IPS DF 6.9 (cell line): ENCODE measurements around the gene MRPS18A.
"Not testable (repeated sequence)": the region's sequence is repeated elsewhere in the genome, so short reads cannot be mapped to it uniquely, and the experiment has no call there.

Source experiments
- DNase-seq: peaks from one replicate; pipeline ENCODE4 v3.0.0-alpha.2; 2013; ENCODE audit warnings: low read depth, low spot score
- H3K27ac ChIP-seq: one replicate; pipeline ENCODE4 v1.5.1; 2013; ENCODE audit warnings: low read length, control low read depth
- H3K27me3 ChIP-seq: 2 replicates; pipeline ENCODE4 v1.6.1; 2013; ENCODE audit warnings: mild to moderate bottlenecking, low read length; ENCODE audit not compliant: control insufficient read depth, insufficient read depth
- H3K36me3 ChIP-seq: 2 replicates; pipeline ENCODE4 v1.6.1; 2013; ENCODE audit warnings: low read length; ENCODE audit not compliant: control insufficient read depth, insufficient read depth
- H3K4me1 ChIP-seq: 2 replicates; pipeline ENCODE4 v1.6.1; 2013; ENCODE audit warnings: low read length; ENCODE audit not compliant: control insufficient read depth, insufficient read depth
- H3K4me3 ChIP-seq: 2 replicates; pipeline ENCODE4 v1.5.1; 2013; ENCODE audit warnings: mild to moderate bottlenecking, low read length
- H3K9me3 ChIP-seq: 2 replicates; pipeline ENCODE4 v1.6.1; 2013; ENCODE audit warnings: low read length, inconsistent platforms; ENCODE audit not compliant: control insufficient read depth, insufficient read depth
- WGBS: extraction: QIAGEN DNeasy Blood & Tissue Kit; methylation state at CpG from one replicate; pipeline ENCODE4 v1.1.7; 2013; ENCODE audit warnings: mixed read lengths, missing lambda C conversion rate; ENCODE audit not compliant: insufficient read length, insufficient coverage; 5-methylcytosine and 5-hydroxymethylcytosine counted together

The MRPS18A gene

DNA sequence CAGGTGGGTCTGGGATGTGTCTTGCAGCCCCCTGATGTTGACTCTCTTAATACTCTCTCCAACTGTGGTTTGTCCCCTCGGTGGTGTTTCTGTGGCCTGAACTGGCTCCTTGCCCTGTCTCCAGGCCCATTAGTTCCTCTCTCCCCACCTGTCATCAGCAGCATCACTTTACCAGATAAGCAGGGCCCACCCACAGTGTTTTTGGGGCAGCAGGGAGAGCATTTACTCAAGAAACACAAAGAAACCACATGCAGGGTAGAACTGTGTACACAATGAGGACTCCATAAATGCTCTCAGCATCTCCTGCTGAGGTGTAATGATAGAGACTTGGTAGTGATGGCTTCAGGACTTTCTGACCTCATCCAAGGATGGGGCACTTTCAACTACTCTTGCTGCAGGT, 20.2 kb upstream of the MRPS18A start:
- peaks cover 5% of the 10 kb centered on the region for H3K4me1 ChIP-seq
- H3K27me3 ChIP-seq = no peaks in the 10 kb centered on the region
- H3K27ac ChIP-seq = no peak overlapping the region
- no peak for DNase-seq
- WGBS = no CpG with 5 or more reads among the region's 1 CpG
- H3K36me3 ChIP-seq = no peaks in the 10 kb centered on the region
- H3K4me3 ChIP-seq = no peak overlapping the region
- no peaks in the 10 kb centered on the region for H3K9me3 ChIP-seq

DNA sequence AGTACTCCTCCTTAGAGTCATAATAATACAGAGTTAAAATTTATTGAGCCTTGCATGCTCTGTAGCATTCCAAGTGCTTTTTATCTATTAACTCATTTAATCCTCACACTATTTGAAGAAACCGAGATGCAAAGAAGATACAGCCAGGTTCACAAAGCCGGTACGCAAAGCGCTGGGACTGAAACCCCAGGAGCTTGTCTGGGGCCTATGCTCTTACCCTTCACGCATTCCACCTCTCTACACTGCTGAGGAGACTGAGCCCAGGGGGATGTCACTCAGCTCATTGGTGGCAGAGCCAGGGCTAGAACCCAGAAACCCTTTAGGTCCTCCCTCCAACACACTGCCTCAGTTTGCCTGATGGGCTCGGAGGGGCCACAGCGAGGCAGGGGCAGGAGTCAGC, 19.7 kb upstream of the MRPS18A start:
- H3K27ac ChIP-seq = no peak overlapping the region
- no peak overlapping the region for H3K4me3 ChIP-seq
- H3K9me3 ChIP-seq = no peaks in the 10 kb centered on the region
- DNase-seq = no peak
- H3K27me3 ChIP-seq = no peaks in the 10 kb centered on the region
- WGBS = no CpG with 5 or more reads among the region's 7 CpGs
- peaks cover 5% of the 10 kb centered on the region for H3K4me1 ChIP-seq
- no peaks in the 10 kb centered on the region for H3K36me3 ChIP-seq

DNA sequence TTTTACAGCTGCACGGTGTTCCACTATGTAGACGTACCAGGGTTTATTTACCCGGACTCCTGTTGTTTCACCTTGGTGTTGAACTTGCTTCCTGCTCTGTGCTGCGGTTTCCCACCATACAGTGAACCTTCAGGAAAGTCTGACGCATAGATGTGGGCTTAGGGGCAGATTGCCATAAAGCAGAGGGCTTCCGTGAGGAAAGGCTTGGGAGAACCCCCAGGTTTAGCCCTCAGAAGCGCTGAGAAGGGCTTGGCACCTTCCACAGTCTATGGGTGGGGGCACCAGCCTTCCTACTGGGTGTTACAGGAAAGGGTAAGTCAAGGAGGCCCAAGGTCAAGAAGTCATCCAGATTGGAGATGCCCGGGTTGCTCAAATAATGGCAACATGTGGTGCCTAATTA, 19.2 kb upstream of the MRPS18A start:
- H3K9me3 ChIP-seq = no peaks in the 10 kb centered on the region
- no peak for DNase-seq
- H3K27me3 ChIP-seq = no peaks in the 10 kb centered on the region
- H3K4me3 ChIP-seq = no peak overlapping the region
- H3K27ac ChIP-seq = no peak overlapping the region
- no CpG with 5 or more reads among the region's 8 CpGs for WGBS
- H3K4me1 ChIP-seq = peaks cover 7% of the 10 kb centered on the region
- H3K36me3 ChIP-seq = no peaks in the 10 kb centered on the region

DNA sequence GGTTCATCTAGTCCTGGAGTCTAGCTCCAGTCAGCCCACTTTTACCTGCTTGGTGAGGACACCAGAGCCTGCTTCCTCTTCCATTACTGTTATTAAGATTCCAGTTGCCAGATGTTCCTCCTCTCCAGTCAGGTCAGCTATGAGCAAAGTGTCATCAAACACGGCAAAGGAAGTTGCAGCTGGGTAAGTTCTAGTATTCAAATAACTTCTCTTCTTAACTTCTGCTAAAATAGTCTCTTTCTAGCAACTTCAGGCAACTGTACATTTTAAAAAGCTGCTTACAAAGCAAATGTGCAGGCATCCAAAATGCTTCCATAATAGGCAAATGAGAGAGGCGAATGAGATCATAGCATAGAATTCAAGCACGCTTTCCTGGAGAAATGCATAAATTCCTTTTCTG, 18.4 kb upstream of the MRPS18A start:
- no peaks in the 10 kb centered on the region for H3K36me3 ChIP-seq
- WGBS = no CpG with 5 or more reads among the region's 3 CpGs
- DNase-seq = no peak
- H3K4me1 ChIP-seq = peaks cover 7% of the 10 kb centered on the region
- no peak overlapping the region for H3K27ac ChIP-seq
- no peak overlapping the region for H3K4me3 ChIP-seq
- H3K27me3 ChIP-seq = no peaks in the 10 kb centered on the region
- H3K9me3 ChIP-seq = no peaks in the 10 kb centered on the region

DNA sequence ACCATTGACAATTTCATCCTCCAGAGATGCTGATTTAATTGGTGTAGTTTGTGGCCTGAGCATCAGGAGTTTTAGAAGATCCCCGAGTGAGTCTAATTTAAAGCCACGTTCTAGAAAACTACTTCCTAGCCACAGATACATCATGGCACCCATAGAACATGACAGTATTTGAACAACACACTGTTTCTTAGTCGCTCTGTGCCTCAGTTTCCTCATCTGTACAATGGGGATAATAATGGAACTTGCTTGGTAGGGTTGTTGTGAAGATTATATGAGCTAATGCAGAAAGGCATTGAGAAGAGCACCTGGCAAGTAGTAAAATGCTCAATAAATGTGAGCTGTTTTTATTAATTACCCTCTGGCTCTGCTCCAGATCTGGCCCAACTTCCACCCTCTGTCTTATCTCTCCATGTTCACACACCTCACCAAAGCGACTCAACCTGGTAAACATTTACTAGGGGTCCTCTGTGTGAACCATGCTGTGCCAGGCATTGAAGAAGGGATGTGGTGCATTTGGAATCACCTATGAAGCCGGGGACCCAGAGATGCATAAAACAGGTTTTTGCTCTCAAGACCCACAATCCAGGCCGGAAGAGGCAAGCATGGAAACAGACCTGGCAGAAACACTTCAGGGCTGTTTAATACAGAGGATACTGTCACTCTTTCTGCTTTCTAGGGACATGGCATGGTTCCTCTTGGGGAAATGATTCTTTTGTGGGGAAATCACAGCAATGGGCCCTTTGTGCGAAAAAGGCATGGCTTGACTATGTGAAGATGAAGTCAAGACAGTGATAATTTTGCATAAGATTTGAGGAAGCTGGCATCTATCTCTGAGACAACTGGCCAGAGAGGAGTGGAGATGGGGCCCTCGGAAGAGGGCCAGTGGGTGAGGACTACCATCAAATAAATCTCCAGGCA, 16.2 kb upstream of the MRPS18A start:
- no peak for DNase-seq
- no peaks in the 10 kb centered on the region for H3K36me3 ChIP-seq
- no CpG with 5 or more reads among the region's 8 CpGs for WGBS
- H3K27me3 ChIP-seq = no peaks in the 10 kb centered on the region
- peaks cover 10% of the 10 kb centered on the region for H3K4me1 ChIP-seq
- no peak overlapping the region for H3K27ac ChIP-seq
- no peaks in the 10 kb centered on the region for H3K9me3 ChIP-seq
- no peak overlapping the region for H3K4me3 ChIP-seq

DNA sequence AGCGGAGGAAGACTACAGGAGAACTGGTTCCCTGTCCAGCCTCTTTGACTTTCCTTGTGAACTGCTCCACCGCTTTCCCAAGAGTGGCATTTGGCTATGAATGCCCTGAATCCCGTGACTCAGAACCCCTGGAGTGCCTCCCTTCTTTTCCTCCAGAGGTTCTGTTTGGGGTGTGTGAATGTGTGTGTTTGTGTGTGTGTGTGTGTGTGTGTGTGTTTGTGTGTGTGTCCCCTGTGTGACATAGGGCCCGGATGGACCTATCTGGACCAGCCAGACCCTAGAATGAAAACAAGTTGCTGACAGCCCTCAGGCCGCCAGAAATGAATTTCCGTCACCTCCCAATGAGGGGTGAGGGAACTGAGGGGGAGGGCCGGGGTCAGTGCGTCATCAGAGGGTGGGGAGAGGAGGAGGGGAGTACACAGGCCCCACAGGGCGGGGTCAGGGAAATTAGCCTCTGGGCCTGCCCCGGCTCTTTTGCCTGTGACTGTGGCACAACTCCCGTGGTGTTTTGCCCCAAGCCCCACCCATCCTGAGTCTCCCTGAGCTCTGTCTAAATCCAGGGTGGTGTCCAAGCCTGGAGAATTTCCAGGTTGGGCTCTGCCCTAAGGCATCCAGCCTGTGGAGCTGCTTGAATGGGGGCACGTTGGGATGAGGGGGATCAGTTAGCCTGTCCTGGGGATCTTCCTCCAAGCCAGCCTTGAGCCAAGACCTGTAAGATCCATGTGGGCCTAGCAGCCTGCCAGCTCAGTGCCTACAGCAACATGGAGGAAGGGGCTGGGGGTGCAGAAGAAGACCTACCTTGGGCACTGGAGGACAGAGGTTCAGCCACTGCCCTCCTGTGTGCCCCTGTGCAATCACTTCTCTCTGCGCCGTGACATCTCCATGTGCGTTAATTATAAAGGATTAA, 15.2 kb upstream of the MRPS18A start:
- Histone ChIP-seq H3K4me3 (no peak overlapping the region), H3K27ac (no peak overlapping the region), H3K9me3 (no peaks in the 10 kb centered on the region), H3K36me3 (no peaks in the 10 kb centered on the region), H3K27me3 (no peaks in the 10 kb centered on the region), H3K4me1 (peaks cover 10% of the 10 kb centered on the region)
- DNase-seq = peak; percentile 91
- no CpG with 5 or more reads among the region's 15 CpGs for WGBS

DNA sequence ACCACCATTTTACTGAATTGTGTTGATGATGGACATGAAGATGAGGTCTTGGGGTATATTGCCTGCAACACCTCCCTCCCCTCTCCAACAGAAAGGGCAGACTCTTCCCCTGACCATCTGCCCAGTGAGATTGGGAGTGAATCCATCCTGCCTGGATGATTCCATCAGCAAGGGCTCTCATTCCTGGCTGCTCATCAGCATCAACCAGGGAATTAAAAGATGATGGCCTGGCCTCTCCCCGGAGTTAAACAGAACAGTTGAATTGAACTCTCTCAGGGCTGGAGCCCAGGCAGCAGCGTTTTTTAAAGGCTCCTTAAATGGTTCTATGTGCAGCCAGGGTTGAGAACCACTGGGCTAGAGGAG, 14.6 kb upstream of the MRPS18A start:
- Histone ChIP-seq H3K27ac (no peak overlapping the region), H3K36me3 (no peaks in the 10 kb centered on the region), H3K4me3 (no peak overlapping the region), H3K9me3 (no peaks in the 10 kb centered on the region), H3K4me1 (peaks cover 7% of the 10 kb centered on the region; the same call in 1 of the 2 replicates), H3K27me3 (no peaks in the 10 kb centered on the region)
- no peak for DNase-seq
- WGBS = no CpG with 5 or more reads among the region's 2 CpGs

DNA sequence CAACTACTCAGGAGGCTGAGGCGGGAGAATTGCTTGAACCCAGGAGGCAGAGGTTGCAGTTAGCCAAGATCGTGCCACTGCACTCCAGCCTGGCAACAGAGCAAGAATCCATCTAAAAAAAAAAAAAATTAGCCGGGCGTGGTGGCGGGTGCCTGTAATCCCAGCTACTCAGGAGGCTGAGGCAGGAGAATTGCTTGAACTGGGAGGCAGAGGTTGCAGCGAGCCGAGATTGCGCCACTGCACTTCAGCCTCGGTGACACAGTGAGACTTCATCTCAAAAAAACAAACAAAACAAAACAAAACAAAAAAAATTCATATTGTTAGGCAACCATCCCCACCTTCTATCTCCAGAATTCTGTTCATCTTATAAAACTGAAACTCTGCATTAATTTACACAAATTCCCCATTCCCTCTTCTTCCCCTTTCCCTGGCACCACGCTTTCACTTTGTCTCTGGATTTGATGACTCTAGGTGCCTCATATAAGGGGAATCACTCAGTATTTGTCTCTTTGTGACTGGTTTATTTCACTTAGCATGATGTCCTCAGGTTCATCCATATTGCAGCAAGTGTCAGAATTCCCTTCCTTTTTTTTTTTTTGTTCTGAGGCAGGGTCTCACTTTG, 13.5 kb upstream of the MRPS18A start:
- DNase-seq, H3K4me3 ChIP-seq, H3K4me1 ChIP-seq, H3K36me3 ChIP-seq, H3K27me3 ChIP-seq, H3K27ac ChIP-seq, H3K9me3 ChIP-seq: not testable (repeated sequence)
- no CpG with 5 or more reads among the region's 10 CpGs for WGBS

DNA sequence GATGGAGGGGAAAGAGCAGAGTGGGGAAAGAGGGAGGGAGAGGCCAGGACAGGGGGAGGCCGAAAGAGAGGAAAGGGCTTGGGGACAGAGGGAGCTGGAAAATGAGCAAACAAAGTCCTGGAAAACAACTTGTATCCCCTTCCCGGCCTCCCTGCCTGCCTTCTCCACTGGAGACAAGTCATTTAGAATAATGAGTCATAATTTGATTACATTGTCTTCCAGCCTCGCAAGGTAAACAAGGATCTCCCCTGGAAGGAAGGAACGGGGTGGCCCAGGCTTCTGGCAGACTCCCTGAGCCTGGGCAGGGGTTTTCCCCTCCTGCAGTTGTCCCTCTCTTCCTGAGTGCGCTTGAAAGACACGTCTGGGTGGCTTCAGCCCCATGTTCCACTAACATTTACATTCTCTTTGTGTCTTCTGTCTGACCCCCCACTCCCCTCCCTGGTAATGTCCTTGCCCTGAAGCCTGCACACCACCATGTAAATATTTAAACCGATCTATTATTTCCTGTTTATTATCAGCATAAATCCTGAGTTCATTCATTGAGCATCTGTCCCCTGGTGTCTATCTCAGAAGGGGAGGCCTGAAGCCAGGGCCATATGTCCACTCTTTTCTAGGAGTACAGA, 12.1 kb upstream of the MRPS18A start:
- no peak for DNase-seq
- H3K27me3 ChIP-seq = no peaks in the 10 kb centered on the region
- no peaks in the 10 kb centered on the region for H3K9me3 ChIP-seq
- no peak overlapping the region for H3K27ac ChIP-seq
- peaks cover 13% of the 10 kb centered on the region for H3K4me1 ChIP-seq
- no peaks in the 10 kb centered on the region for H3K36me3 ChIP-seq
- no peak overlapping the region for H3K4me3 ChIP-seq
- no CpG with 5 or more reads among the region's 7 CpGs for WGBS
